ENCODE measurements around the gene MRAS.

- TF ChIP-seq POLR2A (IDR thresholded peaks at IDR 0.05; ENCODE audit: low read length) (no peak), GATA1 (IDR thresholded peaks at IDR 0.05; ENCODE audit: low read depth, low read length) (no peak)
These were observed 20.5 kb upstream of the MRAS start for GRCh38 chr3:138327831-138328230.

All from erythroblast (primary cell).